Endodermal cell (in vitro differentiated cells): ENCODE results near the gene EMX1. TPM values are rescaled to one million over a fixed set of nuclear protein-coding genes. Genes with fewer than 3 reads are reported as not detected.
A peak's percentile ranks its signal among the peaks of the same experiment; 100 is the strongest.

Source experiments
- DNase-seq: peaks from one replicate; pipeline ENCODE4 v3.0.0-alpha.2; 2017
- H3K27ac ChIP-seq: 2 replicates; pipeline ENCODE4 v1.5.1; 2013; ENCODE audit warnings: mild to moderate bottlenecking, low read depth, low read length, moderate library complexity
- H3K27me3 ChIP-seq: 2 replicates; pipeline ENCODE4 v1.6.1; 2013; ENCODE audit warnings: mild to moderate bottlenecking, low read length, moderate library complexity; ENCODE audit not compliant: insufficient read depth, control insufficient read depth, poor library complexity, severe bottlenecking
- H3K36me3 ChIP-seq: 2 replicates; pipeline ENCODE4 v1.7.0; 2013; ENCODE audit warnings: mild to moderate bottlenecking, low read length, moderate library complexity; ENCODE audit not compliant: control insufficient read depth, insufficient read depth
- H3K4me1 ChIP-seq: one replicate; pipeline ENCODE4 v1.7.0; 2013; ENCODE audit warnings: low read length; ENCODE audit not compliant: control insufficient read depth, insufficient read depth
- H3K4me3 ChIP-seq: 2 replicates; pipeline ENCODE4 v1.5.1; 2013; ENCODE audit warnings: mild to moderate bottlenecking, low read length, moderate library complexity
- H3K9ac ChIP-seq: 2 replicates; pipeline ENCODE4 v1.6.1; 2013; ENCODE audit warnings: mild to moderate bottlenecking, low read length, moderate library complexity; ENCODE audit not compliant: poor library complexity, severe bottlenecking; ENCODE audit errors: extremely low read depth
- H3K9me3 ChIP-seq: 2 replicates; pipeline ENCODE4 v1.6.1; 2013; ENCODE audit warnings: mild to moderate bottlenecking, low read length, moderate library complexity; ENCODE audit not compliant: control insufficient read depth
- H3K27ac Mint-ChIP-seq: 2 replicates; pipeline ENCODE4 v1.8.0; 2020; ENCODE audit warnings: mixed read lengths
- H3K27me3 Mint-ChIP-seq: 2 replicates; pipeline ENCODE4 v1.8.0; 2021; ENCODE audit warnings: mild to moderate bottlenecking, mixed read lengths; ENCODE audit not compliant: insufficient read depth
- H3K36me3 Mint-ChIP-seq: 2 replicates; pipeline ENCODE4 v1.8.0; 2020; ENCODE audit warnings: low read depth, mixed read lengths
- H3K4me1 Mint-ChIP-seq: 2 replicates; pipeline ENCODE4 v1.8.0; 2020; ENCODE audit warnings: mixed read lengths
- H3K4me3 Mint-ChIP-seq: 2 replicates; pipeline ENCODE4 v1.8.0; 2020; ENCODE audit warnings: mild to moderate bottlenecking, moderate library complexity, mixed read lengths
- H3K9me3 Mint-ChIP-seq: 2 replicates; pipeline ENCODE4 v1.8.0; 2020; ENCODE audit warnings: mild to moderate bottlenecking, mixed read lengths
- CTCF ChIP-seq: fragments of 200-600 bp; sonication (generic); conservative IDR thresholded peaks from 2 replicates; pipeline ENCODE4 v1.5.0; 2021; ENCODE audit warnings: antibody characterized with exemption, mild to moderate bottlenecking
- WGBS, 2 experiments: methylation state at CpG; one replicate each; pipeline versions ENCODE4 v1.1.5 to v1.1.7; 2013; ENCODE audit warnings: missing lambda C conversion rate in 2 of 2, mixed read lengths in 1 of 2; ENCODE audit not compliant: insufficient coverage in 1 of 2, insufficient read length in 1 of 2; 5-methylcytosine and 5-hydroxymethylcytosine counted together
- total RNA-seq, 2 donors: library from RNA; stranded (reverse); fragmentation: NEBNext Ultra II Directional in 1 of 2; extraction: Animal tissue kit (Norgen Biotek cat#: 25700) in 1 of 2; gene quantifications; 2 replicates in 1 of 2; 3 replicates in 1 of 2; pipeline ENCODE4 v1.2.1, GENCODE V29; 2021

Gene EMX1
- total RNA-seq, 2 donors from 2014 or later: 0.35 to 1.1 TPM

DNA sequence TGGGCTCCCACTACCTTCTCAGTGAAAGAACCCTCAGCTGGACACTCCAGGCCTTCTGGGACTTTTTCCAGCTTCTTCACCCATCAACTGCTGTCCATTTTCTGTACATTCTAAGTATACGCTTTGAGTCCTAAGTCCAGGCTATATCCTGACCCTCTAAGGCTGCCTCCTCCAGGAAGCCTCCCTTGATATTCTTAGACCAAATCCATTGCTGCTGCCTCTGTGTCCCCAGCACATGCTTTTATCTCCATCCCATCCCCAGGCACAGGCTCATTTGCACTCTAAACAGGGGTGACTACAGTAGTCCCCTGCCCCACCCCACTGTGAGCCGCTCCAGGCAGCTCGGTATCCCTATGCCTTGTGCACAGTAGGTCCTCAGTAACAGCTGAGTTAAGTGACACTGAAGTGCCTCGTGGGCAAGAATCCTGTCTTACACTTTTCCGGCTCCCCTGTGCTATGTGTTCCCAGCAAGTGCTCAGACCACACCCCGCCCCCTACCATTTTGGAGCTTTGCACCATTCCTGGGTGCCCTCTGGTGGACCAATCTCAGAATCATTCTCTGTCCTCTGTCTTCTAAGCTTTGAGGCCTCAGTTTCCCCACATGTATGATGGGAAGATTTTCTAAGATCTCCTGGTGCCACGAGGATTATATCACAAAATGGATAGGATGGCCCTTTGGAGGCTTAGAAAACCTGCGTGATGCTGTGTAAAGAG is 34.9 kb downstream of the EMX1 start:
- no peaks in the 10 kb centered on the region for H3K27me3 ChIP-seq
- H3K4me3 Mint-ChIP-seq: no peak overlapping the region
- no peaks in the 10 kb centered on the region for H3K27me3 Mint-ChIP-seq
- H3K36me3 ChIP-seq: no peaks in the 10 kb centered on the region
- H3K9me3 ChIP-seq: no peaks in the 10 kb centered on the region
- 82 to 84% methylated on average over 8 of the region's 8 CpGs for WGBS, 2 experiments
- no peak overlapping the region for H3K9ac ChIP-seq
- H3K27ac Mint-ChIP-seq: peak overlapping the region; percentile 32
- H3K4me1 Mint-ChIP-seq: peaks cover 21% of the 10 kb centered on the region
- TF ChIP-seq CTCF: peak; percentile 46
- H3K4me3 ChIP-seq: no peak overlapping the region
- H3K4me1 ChIP-seq: no peaks in the 10 kb centered on the region
- H3K9me3 Mint-ChIP-seq: no peaks in the 10 kb centered on the region
- H3K36me3 Mint-ChIP-seq: peaks cover 4% of the 10 kb centered on the region
- H3K27ac ChIP-seq: no peak overlapping the region
- peak; percentile 69 for DNase-seq

DNA sequence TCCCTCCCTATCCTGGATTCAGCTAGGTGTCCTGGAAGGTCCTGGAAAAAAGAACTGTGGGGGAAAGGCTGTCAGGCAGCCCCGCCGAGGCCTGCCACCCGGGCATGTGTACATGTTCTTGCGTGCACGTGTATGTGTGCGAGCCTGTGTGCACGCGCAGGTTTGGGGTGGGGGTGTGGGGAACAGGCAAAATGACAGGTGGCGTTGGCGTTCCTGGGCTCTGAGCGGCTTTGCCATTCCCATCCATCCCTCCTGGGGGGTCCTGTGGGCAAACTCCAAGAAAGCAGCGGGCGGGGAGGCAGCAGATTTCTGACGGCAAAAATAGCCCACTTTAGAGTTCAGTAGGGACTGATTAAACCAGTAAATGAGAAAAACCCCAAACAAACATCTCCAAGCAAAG is 35.6 kb downstream of the EMX1 start:
- H3K9me3 ChIP-seq: no peaks in the 10 kb centered on the region
- no peaks in the 10 kb centered on the region for H3K36me3 ChIP-seq
- Mint-ChIP-seq H3K36me3 (peaks cover 4% of the 10 kb centered on the region), H3K27ac (no peak overlapping the region), H3K4me3 (no peak overlapping the region), H3K27me3 (no peaks in the 10 kb centered on the region), H3K4me1 (peaks cover 21% of the 10 kb centered on the region), H3K9me3 (no peaks in the 10 kb centered on the region)
- H3K4me3 ChIP-seq: no peak overlapping the region
- no peaks in the 10 kb centered on the region for H3K4me1 ChIP-seq
- no peaks in the 10 kb centered on the region for H3K27me3 ChIP-seq
- WGBS, 2 experiments: 84 to 96% methylated on average over 8 to 14 of the region's 14 CpGs
- H3K27ac ChIP-seq: no peak overlapping the region
- no peak for DNase-seq
- no peak overlapping the region for H3K9ac ChIP-seq
- no peak for TF ChIP-seq CTCF

DNA sequence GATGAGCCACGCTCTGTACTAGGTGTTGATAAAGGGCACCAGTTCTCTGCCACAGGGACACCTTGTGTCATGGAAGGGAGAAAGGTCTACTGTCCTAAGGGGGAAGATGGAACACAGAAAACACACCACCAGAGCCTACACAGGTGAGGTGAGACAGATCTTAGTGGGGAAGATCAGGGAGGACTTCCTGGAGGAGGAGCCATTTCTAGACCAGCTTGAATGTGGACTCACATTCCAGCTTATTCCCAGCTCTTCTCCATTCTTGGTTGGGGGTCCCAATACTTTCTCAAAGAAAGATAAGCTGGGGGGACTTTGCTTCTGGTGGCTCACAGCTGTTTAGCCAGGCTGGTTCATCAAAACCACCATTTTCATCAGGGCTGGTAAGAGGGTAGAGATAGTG is 36.2 kb downstream of the EMX1 start:
- Mint-ChIP-seq H3K9me3 (no peaks in the 10 kb centered on the region), H3K4me3 (no peak overlapping the region), H3K27me3 (no peaks in the 10 kb centered on the region), H3K36me3 (peaks cover 4% of the 10 kb centered on the region), H3K27ac (no peak overlapping the region), H3K4me1 (peaks cover 21% of the 10 kb centered on the region)
- H3K9ac ChIP-seq: no peak overlapping the region
- TF ChIP-seq CTCF: no peak
- H3K4me1 ChIP-seq: no peaks in the 10 kb centered on the region
- H3K4me3 ChIP-seq: no peak overlapping the region
- H3K36me3 ChIP-seq: no peaks in the 10 kb centered on the region
- no peaks in the 10 kb centered on the region for H3K27me3 ChIP-seq
- H3K27ac ChIP-seq: no peak overlapping the region
- DNase-seq: no peak
- WGBS, 2 experiments: 93% methylated on average over 1 of the region's 1 CpG; no CpG with 5 or more reads in 1 of the 2 experiments
- no peaks in the 10 kb centered on the region for H3K9me3 ChIP-seq
